Astrocyte (in vitro differentiated cells and primary cell): ENCODE data around the gene CORO2B.

Source experiments
- CTCF ChIP-seq: IDR thresholded peaks from 2 replicates; pipeline ENCODE4 v1.5.1; 2011; ENCODE audit warnings: low read depth, mild to moderate bottlenecking, inconsistent platforms, low read length, moderate library complexity; ENCODE audit not compliant: insufficient read depth
- EZH2 ChIP-seq: IDR thresholded peaks from 2 replicates; pipeline ENCODE4 v1.6.1; 2012; ENCODE audit warnings: mild to moderate bottlenecking, low read length, inconsistent platforms; ENCODE audit not compliant: insufficient read depth

- TF ChIP-seq CTCF: no peak
- TF ChIP-seq EZH2: no peak
These were observed 26.0 kb upstream of the CORO2B start for GRCh38 chr15:68552773-68553172.
